K562 (cell line): ENCODE data around the gene PHF21A. TPM values are rescaled to one million over a fixed set of nuclear protein-coding genes. Genes with fewer than 3 reads are reported as not detected.

Experiments
- ATF7 ChIP-seq: fragments of 450-650 bp; IDR thresholded peaks from 2 replicates; pipeline ENCODE4 v1.7.1; 2014; ENCODE audit warnings: mild to moderate bottlenecking, moderate library complexity
- CSDE1 ChIP-seq, 2 experiments: fragments of 450-650 bp; IDR thresholded peaks; 2 replicates each; pipeline ENCODE4 v1.6.1; 2016; ENCODE audit warnings: mild to moderate bottlenecking in 1 of 2
- DEAF1 ChIP-seq: fragments of 450-650 bp; formaldehyde crosslinking; IDR thresholded peaks from 2 replicates; pipeline ENCODE4 v1.4.0; 2020; ENCODE audit warnings: mild to moderate bottlenecking, moderate library complexity
- ETV5 ChIP-seq: sonication (generic); formaldehyde crosslinking; IDR thresholded peaks from 2 replicates; pipeline ENCODE4 v1.4.0; 2020; ENCODE audit warnings: low read depth, mild to moderate bottlenecking, missing genetic modification reagents
- HIVEP1 ChIP-seq: fragments of 250-450 bp; sonication (Bioruptor Pico); IDR thresholded peaks from 2 replicates; pipeline ENCODE4 v1.4.0; 2020; ENCODE audit warnings: mild to moderate bottlenecking
- JUND ChIP-seq, 2 experiments: IDR thresholded peaks; 2 replicates in 1 of 2; 3 replicates in 1 of 2; pipeline ENCODE4 v1.6.1; 2011; ENCODE audit warnings: borderline replicate concordance in 2 of 2, low read depth in 2 of 2, low read length in 2 of 2, improper control_type of control experiment in 1 of 2, missing biosample characterization in 1 of 2, missing genetic modification characterization in 1 of 2, missing genetic modification reagents in 1 of 2
- KLF16 ChIP-seq: IDR thresholded peaks from 2 replicates; pipeline ENCODE4 v1.6.1; 2016; ENCODE audit warnings: antibody characterized with exemption
- MEIS2 ChIP-seq: fragments of 450-650 bp; IDR thresholded peaks from 2 replicates; pipeline ENCODE4 v1.6.1; 2014; ENCODE audit warnings: mild to moderate bottlenecking; ENCODE audit not compliant: partially characterized antibody
- POLR2AphosphoS2 ChIP-seq: IDR thresholded peaks from 2 replicates; pipeline ENCODE4 v1.6.1; 2012; ENCODE audit warnings: low read length, improper control_type of control experiment
- SIN3A ChIP-seq, 2 experiments: fragments of 150-350 bp in 1 of 2; IDR thresholded peaks; 2 replicates each; pipeline ENCODE4 v1.6.1; 2011 to 2016; ENCODE audit warnings: borderline replicate concordance in 2 of 2, low read depth in 2 of 2, low read length in 2 of 2, mild to moderate bottlenecking in 2 of 2, moderate library complexity in 2 of 2; ENCODE audit not compliant: control insufficient read depth in 1 of 2
- THAP7 ChIP-seq: fragments of 250-450 bp; sonication (Bioruptor Pico); IDR thresholded peaks from 2 replicates; pipeline ENCODE4 v1.5.0; 2021
- TRIM24 ChIP-seq, 2 experiments: fragments of 450-650 bp; IDR thresholded peaks; 2 replicates each; pipeline ENCODE4 v1.6.1; 2016
- YY1 ChIP-seq, 3 experiments: IDR thresholded peaks; 2 replicates each; pipeline ENCODE4 v1.6.1; 2011; ENCODE audit warnings: low read length in 2 of 3, mild to moderate bottlenecking in 2 of 3, moderate library complexity in 2 of 3, borderline replicate concordance in 1 of 3, control low read depth in 1 of 3, low read depth in 1 of 3; ENCODE audit not compliant: insufficient read depth in 3 of 3, insufficient replicate concordance in 2 of 3, control insufficient read depth in 1 of 3, insufficient read length in 1 of 3; ENCODE audit errors: extremely low read depth in 1 of 3
- ZNF707 ChIP-seq: fragments of 250-450 bp; sonication (Bioruptor Pico); conservative IDR thresholded peaks from 2 replicates; pipeline ENCODE4 v1.8.0; 2022; ENCODE audit warnings: inconsistent platforms, mild to moderate bottlenecking, moderate library complexity
- polyA plus RNA-seq, 8 experiments: library from polyadenylated mRNA; depleted of rRNA in 4 of 8; stranded (reverse) in 5 of 8; unstranded in 3 of 8; fragments of >200 nt; fragmentation: Nextera tagmentation in 2 of 8; fragmentation: Illumina TruSeq in 1 of 8; extraction: Ambion mirVana in 2 of 8; extraction: Trizol in 1 of 8; gene quantifications; 2 replicates each; pipeline versions ENCODE4 v1.2.1 to v1.2.3, GENCODE V29; 2011 to 2014; ENCODE audit warnings: inconsistent platforms in 1 of 8, missing spikeins in 1 of 8
- total RNA-seq, 7 experiments: library from RNA; depleted of rRNA in 6 of 7; stranded (reverse); fragments of >200 nt in 6 of 7; fragmentation: Illumina TruSeq in 2 of 7; extraction: Trizol in 2 of 7; gene quantifications; 2 replicates each; pipeline versions ENCODE4 v1.2.1 to v1.2.3, GENCODE V29; 2011 to 2021; ENCODE audit warnings: low replicate concordance in 1 of 7

PHF21A gene
- total and polyA plus RNA-seq, 9 of the 15 experiments (the other 6 are each of a cell fraction or from before 2014, with no cell fraction given): 1.5 to 32.4 (median 10.7) TPM

GRCh38 chr11:45994371-45995341 is 126.6 kb downstream of the PHF21A start (continued):
- TF ChIP-seq THAP7 (no peak), POLR2AphosphoS2 (no peak), ETV5 (CRISPR knock-in tag) (0 out of 2 replicates have a peak, but pooled peaks have one; percentile 23), SIN3A (IDR thresholded peaks at IDR 0.05; ENCODE audit: borderline replicate concordance in 2 of 2, control insufficient read depth in 1 of 2, low read depth in 2 of 2, low read length in 2 of 2) (no peak), CSDE1 (IDR thresholded peaks at IDR 0.05) (peak in 1 of 2 experiments; percentile 17; a peak in 1 of 4 replicates), MEIS2 (peak; percentile 91), TRIM24 (IDR thresholded peaks at IDR 0.05) (peak; percentile 88 to 90), ZNF707 (CRISPR knock-in tag) (no peak), HIVEP1 (CRISPR knock-in tag) (no peak), KLF16 (peak; percentile 76), YY1 (IDR thresholded peaks at IDR 0.05; ENCODE audit: borderline replicate concordance in 1 of 3, control insufficient read depth in 1 of 3, extremely low read depth in 1 of 3, insufficient read depth in 3 of 3, insufficient read length in 1 of 3, insufficient replicate concordance in 2 of 3, low read depth in 1 of 3, low read length in 2 of 3) (peak in 1 of 3 experiments; percentile 87), ATF7 (peak; percentile 90), JUND (IDR thresholded peaks at IDR 0.05; ENCODE audit: borderline replicate concordance, low read depth, low read length) (peak; percentile 85; the same call in 1 of the 2 replicates), JUND (tag; IDR thresholded peaks at IDR 0.05; ENCODE audit: borderline replicate concordance, low read depth, low read length) (peak; percentile 88; the same call in 2 of the 3 replicates), DEAF1 (CRISPR knock-in tag) (no peak)
